ENCODE measurements around the gene PPP1R14C.

The PPP1R14C gene

GRCh38 chr6:150260931-150261330 is 118.1 kb downstream of the PPP1R14C start:
- no peaks in the 10 kb centered on the region for H3K4me1 ChIP-seq
- H3K36me3 ChIP-seq (ENCODE audit: control insufficient read depth, insufficient read depth, low read length), result no peaks in the 10 kb centered on the region
- no peak overlapping the region for H3K27ac ChIP-seq
- no peak overlapping the region for H3K9ac ChIP-seq
- H3K4me3 ChIP-seq (ENCODE audit: low read depth, low read length), result no peak overlapping the region
- H3K27me3 ChIP-seq (ENCODE audit: control insufficient read depth, insufficient read depth, low read length), result no peaks in the 10 kb centered on the region
- H3K9me3 ChIP-seq (ENCODE audit: control insufficient read depth, low read length), result no peaks in the 10 kb centered on the region
- H3K4me2 ChIP-seq (ENCODE audit: low read length), result no peak overlapping the region
- TF ChIP-seq CTCF (IDR thresholded peaks at IDR 0.05), result no peak
- H2AFZ ChIP-seq, result no peak overlapping the region
- H3K79me2 ChIP-seq, result no peaks in the 10 kb centered on the region

GRCh38 chr6:150261997-150262697 is 119.3 kb downstream of the PPP1R14C start:
- Histone ChIP-seq H3K4me3 (ENCODE audit: low read depth, low read length) (no peak overlapping the region), H3K27ac (no peak overlapping the region), H2AFZ (no peak overlapping the region), H3K27me3 (ENCODE audit: control insufficient read depth, insufficient read depth, low read length) (no peaks in the 10 kb centered on the region), H3K9me3 (ENCODE audit: control insufficient read depth, low read length) (no peaks in the 10 kb centered on the region), H3K79me2 (no peaks in the 10 kb centered on the region), H3K4me1 (no peaks in the 10 kb centered on the region), H3K4me2 (ENCODE audit: low read length) (no peak overlapping the region), H3K9ac (no peak overlapping the region), H3K36me3 (ENCODE audit: control insufficient read depth, insufficient read depth, low read length) (no peaks in the 10 kb centered on the region)
- TF ChIP-seq CTCF (IDR thresholded peaks at IDR 0.05), result no peak

- H3K36me3 ChIP-seq (ENCODE audit: control insufficient read depth, insufficient read depth, low read length), result no peaks in the 10 kb centered on the region
- no peak overlapping the region for H2AFZ ChIP-seq
- H3K9me3 ChIP-seq (ENCODE audit: control insufficient read depth, low read length), result no peaks in the 10 kb centered on the region
- no peak for TF ChIP-seq CTCF (IDR thresholded peaks at IDR 0.05)
- H3K4me1 ChIP-seq, result no peaks in the 10 kb centered on the region
- H3K27ac ChIP-seq, result no peak overlapping the region
- no peak overlapping the region for H3K9ac ChIP-seq
- H3K4me2 ChIP-seq (ENCODE audit: low read length), result no peak overlapping the region
- H3K4me3 ChIP-seq (ENCODE audit: low read depth, low read length), result no peak overlapping the region
- H3K27me3 ChIP-seq (ENCODE audit: control insufficient read depth, insufficient read depth, low read length), result no peaks in the 10 kb centered on the region
- no peaks in the 10 kb centered on the region for H3K79me2 ChIP-seq
These were observed 121.0 kb downstream of the PPP1R14C start for GRCh38 chr6:150263765-150264404.

GRCh38 chr6:150266309-150266708 is 123.5 kb downstream of the PPP1R14C start:
- no peak for TF ChIP-seq CTCF (IDR thresholded peaks at IDR 0.05)
- H3K9me3 ChIP-seq (ENCODE audit: control insufficient read depth, low read length), result no peaks in the 10 kb centered on the region
- H3K4me3 ChIP-seq (ENCODE audit: low read depth, low read length), result no peak overlapping the region
- no peaks in the 10 kb centered on the region for H3K4me1 ChIP-seq
- no peak overlapping the region for H3K27ac ChIP-seq
- no peaks in the 10 kb centered on the region for H3K79me2 ChIP-seq
- no peak overlapping the region for H3K9ac ChIP-seq
- no peak overlapping the region for H3K4me2 ChIP-seq (ENCODE audit: low read length)
- no peak overlapping the region for H2AFZ ChIP-seq
- no peaks in the 10 kb centered on the region for H3K27me3 ChIP-seq (ENCODE audit: control insufficient read depth, insufficient read depth, low read length)
- no peaks in the 10 kb centered on the region for H3K36me3 ChIP-seq (ENCODE audit: control insufficient read depth, insufficient read depth, low read length)

All from parathyroid adenoma (tissue), 2 donors.